Nephron progenitor cell (in vitro differentiated cells): ENCODE data around the gene FARSA.
"Not testable (repeated sequence)": the region's sequence is repeated elsewhere in the genome, so short reads cannot be mapped to it uniquely, and the experiment has no call there.

Source experiments
- DNase-seq: peaks from one replicate; pipeline ENCODE4 v3.0.0; 2021
- H3K27ac Mint-ChIP-seq: 2 replicates; pipeline ENCODE4 v1.8.0; 2021; ENCODE audit warnings: mild to moderate bottlenecking, moderate library complexity, mixed read lengths
- H3K27me3 Mint-ChIP-seq: 2 replicates; pipeline ENCODE4 v1.8.0; 2021; ENCODE audit warnings: mild to moderate bottlenecking, low read depth, mixed read lengths; ENCODE audit not compliant: poor library complexity
- H3K36me3 Mint-ChIP-seq: 2 replicates; pipeline ENCODE4 v1.8.0; 2021; ENCODE audit warnings: low read depth, mixed read lengths
- H3K4me1 Mint-ChIP-seq: 2 replicates; pipeline ENCODE4 v1.8.0; 2021; ENCODE audit warnings: mixed read lengths
- H3K4me3 Mint-ChIP-seq: 2 replicates; pipeline ENCODE4 v1.8.0; 2021; ENCODE audit warnings: mild to moderate bottlenecking, moderate library complexity, mixed read lengths
- H3K9me3 Mint-ChIP-seq: 2 replicates; pipeline ENCODE4 v1.8.0; 2021; ENCODE audit warnings: mild to moderate bottlenecking, moderate library complexity, mixed read lengths
- TF ChIP-seq, protein P1 (sequence below): fragments of 200-600 bp; sonication (generic); IDR thresholded peaks from 2 replicates; pipeline ENCODE4 v1.5.0; 2021; ENCODE audit warnings: antibody characterized with exemption

The FARSA gene

DNA sequence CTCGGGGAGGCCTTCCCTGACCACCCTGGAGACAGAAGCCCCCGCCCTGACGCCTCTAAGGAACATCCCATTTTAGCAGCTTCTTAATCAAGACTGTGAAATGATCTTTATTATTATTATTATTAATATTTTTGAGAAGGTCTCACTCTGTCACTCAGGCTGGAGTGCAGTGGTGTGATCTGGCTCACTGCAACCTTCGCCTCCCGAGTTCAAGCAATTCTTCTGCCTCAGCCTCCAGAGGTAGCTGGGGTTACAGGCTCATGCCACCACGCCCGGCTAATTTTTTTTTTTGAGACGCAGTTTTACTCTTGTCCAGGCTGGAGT lies 32.3 kb upstream of the FARSA start:
- H3K27me3 Mint-ChIP-seq, result peaks cover 22% of the 10 kb centered on the region
- H3K9me3 Mint-ChIP-seq, result peaks cover 11% of the 10 kb centered on the region
- no peak overlapping the region for H3K27ac Mint-ChIP-seq
- no peaks in the 10 kb centered on the region for H3K36me3 Mint-ChIP-seq
- peak overlapping the region; percentile 71 for H3K4me3 Mint-ChIP-seq
- TF ChIP-seq, protein P1, sequence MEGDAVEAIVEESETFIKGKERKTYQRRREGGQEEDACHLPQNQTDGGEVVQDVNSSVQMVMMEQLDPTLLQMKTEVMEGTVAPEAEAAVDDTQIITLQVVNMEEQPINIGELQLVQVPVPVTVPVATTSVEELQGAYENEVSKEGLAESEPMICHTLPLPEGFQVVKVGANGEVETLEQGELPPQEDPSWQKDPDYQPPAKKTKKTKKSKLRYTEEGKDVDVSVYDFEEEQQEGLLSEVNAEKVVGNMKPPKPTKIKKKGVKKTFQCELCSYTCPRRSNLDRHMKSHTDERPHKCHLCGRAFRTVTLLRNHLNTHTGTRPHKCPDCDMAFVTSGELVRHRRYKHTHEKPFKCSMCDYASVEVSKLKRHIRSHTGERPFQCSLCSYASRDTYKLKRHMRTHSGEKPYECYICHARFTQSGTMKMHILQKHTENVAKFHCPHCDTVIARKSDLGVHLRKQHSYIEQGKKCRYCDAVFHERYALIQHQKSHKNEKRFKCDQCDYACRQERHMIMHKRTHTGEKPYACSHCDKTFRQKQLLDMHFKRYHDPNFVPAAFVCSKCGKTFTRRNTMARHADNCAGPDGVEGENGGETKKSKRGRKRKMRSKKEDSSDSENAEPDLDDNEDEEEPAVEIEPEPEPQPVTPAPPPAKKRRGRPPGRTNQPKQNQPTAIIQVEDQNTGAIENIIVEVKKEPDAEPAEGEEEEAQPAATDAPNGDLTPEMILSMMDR, result no peak
- no peak for DNase-seq
- H3K4me1 Mint-ChIP-seq, result peaks cover 12% of the 10 kb centered on the region

DNA sequence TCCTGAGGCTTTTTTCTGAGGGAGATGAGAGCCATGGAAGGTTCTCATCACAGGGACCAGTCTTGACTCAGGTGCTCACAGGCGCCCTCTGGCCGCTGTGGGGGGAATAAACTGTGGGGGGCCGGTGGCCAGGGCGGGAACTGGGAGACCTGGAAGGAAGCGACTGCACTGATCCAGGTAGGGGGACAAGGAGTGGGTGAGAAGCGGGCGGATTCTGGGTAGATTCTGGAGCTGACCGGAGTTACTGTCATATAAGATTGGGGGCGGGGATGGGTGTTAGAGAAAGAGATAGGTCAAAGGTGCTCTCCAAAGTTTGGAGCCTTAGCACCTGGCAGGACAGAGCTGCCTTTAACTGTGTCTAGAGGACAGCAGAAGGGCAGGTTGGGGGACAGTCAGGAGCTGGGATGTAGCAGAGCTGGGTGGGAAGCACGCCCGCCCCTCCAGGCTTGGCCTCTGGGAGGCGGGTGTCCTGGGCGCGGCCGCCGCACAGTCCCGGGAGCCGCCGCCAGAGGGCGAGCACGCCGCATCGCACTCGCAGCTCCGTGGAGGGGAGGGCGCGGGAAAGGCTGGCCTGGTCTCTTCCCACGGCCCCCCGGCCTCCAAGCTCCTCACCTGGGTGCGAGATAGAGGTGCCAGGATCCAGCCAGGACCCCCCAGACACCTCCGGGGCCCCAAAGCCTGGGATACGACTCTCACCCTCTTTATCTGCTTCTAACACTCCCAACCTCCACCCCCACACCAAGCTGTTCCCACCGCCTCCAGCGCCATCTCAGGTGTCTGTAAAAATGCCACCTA lies 31.7 kb upstream of the FARSA start:
- Mint-ChIP-seq H3K27me3 (peaks cover 23% of the 10 kb centered on the region), H3K4me3 (peak overlapping the region; percentile 80), H3K4me1 (peaks cover 10% of the 10 kb centered on the region), H3K9me3 (peaks cover 13% of the 10 kb centered on the region), H3K27ac (no peak overlapping the region), H3K36me3 (no peaks in the 10 kb centered on the region)
- DNase-seq, result peak; percentile 92
- TF ChIP-seq, protein P1, result peak; percentile 84

DNA sequence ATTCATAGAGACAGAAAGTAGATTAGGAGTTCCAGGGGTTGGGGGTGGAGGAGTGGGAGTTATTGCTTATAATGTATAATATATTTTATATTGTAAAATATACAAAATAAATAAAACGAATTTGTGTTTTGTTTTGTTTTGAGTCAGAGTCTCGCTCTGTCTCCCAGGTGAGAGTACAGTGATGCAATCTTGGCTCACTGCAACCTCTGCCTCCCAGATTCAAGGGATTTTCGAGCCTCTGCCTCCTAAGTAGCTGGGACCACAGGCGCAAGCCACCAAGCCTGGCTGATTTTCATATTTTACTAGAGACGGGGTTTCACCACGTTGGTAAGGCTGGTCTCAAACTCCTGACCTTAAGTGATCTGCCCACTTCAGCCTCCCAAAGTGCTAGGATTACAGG lies 26.0 kb upstream of the FARSA start:
- peaks cover 23% of the 10 kb centered on the region for H3K4me1 Mint-ChIP-seq
- no peak overlapping the region for H3K4me3 Mint-ChIP-seq
- peaks cover 11% of the 10 kb centered on the region for H3K36me3 Mint-ChIP-seq
- H3K27ac Mint-ChIP-seq, result no peak overlapping the region
- H3K9me3 Mint-ChIP-seq, result peaks cover 16% of the 10 kb centered on the region
- peaks cover 18% of the 10 kb centered on the region for H3K27me3 Mint-ChIP-seq
- no peak for DNase-seq
- TF ChIP-seq, protein P1, result no peak

DNA sequence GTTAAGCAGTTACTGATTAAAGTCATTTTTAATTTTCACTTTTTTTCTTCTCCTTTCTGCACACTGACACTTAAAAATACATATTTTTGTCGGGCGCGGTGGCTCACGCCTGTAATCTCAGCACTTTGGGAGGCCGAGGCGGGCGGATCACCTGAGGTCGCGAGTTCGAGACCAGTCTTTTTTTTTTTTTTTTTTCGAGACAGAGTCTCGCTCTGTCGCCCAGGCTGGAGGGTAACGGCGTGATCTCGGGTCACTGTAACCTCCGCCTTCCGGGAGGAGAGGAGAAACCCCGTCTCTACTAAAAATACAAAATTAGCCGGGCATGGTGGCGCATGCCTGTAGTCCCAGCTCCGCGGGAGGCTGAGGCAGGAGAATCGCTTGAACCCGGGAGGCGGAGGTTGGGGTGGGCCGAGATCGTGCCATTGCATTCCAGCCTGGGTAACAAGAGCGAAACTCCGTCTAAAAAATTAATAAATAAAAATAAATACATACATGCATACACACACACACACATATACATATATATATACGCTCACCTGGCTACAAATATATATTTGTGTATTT lies 24.0 kb upstream of the FARSA start:
- H3K4me1 Mint-ChIP-seq, result peaks cover 27% of the 10 kb centered on the region
- not testable (repeated sequence) for H3K27me3 Mint-ChIP-seq, DNase-seq, H3K27ac Mint-ChIP-seq
- peaks cover 11% of the 10 kb centered on the region for H3K36me3 Mint-ChIP-seq
- H3K9me3 Mint-ChIP-seq, result peaks cover 13% of the 10 kb centered on the region
- peak overlapping the region; percentile 83 for H3K4me3 Mint-ChIP-seq

DNA sequence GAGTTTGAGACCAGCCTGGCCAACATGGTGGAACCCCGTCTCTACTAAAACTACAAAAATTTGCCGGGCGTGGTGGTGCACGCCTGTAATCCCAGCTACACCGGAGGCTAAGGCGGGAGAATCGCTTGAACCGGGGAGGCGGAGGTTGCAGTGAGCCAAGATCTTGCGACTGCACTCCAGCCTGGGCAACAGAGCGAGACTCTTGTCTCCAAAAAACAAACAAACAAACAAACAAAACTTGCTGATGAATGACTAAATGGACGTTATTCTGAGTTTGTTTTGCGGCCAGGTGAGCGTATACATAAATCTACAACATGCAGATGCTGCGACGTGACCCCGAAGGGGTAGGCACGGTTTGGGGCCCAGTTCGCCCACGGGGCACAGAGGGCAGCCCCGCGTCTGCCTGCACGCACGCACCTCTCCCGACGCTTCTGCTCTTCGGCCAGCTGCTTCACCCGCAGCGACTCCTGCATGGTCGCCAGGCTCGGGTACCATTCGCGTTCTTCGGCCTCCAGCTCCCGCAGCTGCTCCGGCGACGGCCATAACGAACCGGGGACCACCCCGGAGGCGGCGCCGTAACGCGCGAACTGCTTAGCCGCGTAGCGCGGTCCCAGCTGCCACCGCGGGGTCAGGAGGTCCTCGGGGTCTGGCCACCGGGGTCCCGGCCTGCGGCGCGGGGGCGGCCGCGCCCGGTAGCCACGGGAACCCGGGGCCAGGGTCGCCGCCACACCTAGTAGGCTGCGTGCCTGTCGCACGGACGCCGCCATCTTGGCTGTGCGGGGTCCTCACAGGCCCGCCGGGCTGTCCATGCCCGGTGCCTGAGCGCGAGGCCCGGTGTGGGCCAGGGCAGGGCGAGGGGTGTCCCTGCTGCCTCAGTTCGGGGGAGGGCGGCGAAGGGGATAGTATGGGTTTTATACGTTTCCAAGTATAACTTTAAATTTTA lies 23.2 kb upstream of the FARSA start, which contains the start of gene GADD45GIP1:
GADD45GIP1 (minus strand) TSS at position 778 of the 943 bp plus-strand sequence; CDS start at position 767, 11 bp downstream.
- peaks cover 14% of the 10 kb centered on the region for H3K36me3 Mint-ChIP-seq
- H3K4me1 Mint-ChIP-seq, result peaks cover 27% of the 10 kb centered on the region
- H3K27me3 Mint-ChIP-seq, result peaks cover 7% of the 10 kb centered on the region
- DNase-seq, result peak; percentile 76
- TF ChIP-seq, protein P1, result no peak
- H3K27ac Mint-ChIP-seq, result peak within 1 kb of the TSS; percentile 97
- peaks cover 8% of the 10 kb centered on the region for H3K9me3 Mint-ChIP-seq
- H3K4me3 Mint-ChIP-seq, result peak within 1 kb of the TSS; percentile 88

DNA sequence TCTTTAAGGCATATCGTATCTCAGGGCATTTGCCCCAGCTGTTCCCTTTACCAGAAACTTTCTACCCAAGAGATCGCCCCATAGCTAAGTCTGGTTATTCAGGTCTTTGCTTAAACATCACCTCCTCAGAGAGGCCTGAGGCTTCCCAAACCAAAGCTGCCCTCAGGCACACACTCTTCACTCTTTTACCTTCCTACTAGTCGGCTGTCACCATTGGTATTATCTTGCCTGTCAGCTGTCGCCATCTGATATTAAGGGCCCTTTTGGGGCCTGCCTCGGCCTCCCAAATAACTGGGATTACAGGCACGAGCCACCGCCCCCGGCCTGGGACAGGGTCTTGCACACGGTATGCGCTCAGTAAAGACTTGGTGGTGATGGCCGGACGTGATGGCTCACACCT lies 22.5 kb upstream of the FARSA start:
- H3K9me3 Mint-ChIP-seq, result peaks cover 8% of the 10 kb centered on the region
- TF ChIP-seq, protein P1, result no peak
- no peak for DNase-seq
- H3K36me3 Mint-ChIP-seq, result peaks cover 21% of the 10 kb centered on the region
- H3K27ac Mint-ChIP-seq, result peak overlapping the region; percentile 97
- peak overlapping the region; percentile 88 for H3K4me3 Mint-ChIP-seq
- H3K27me3 Mint-ChIP-seq, result peaks cover 7% of the 10 kb centered on the region
- peaks cover 27% of the 10 kb centered on the region for H3K4me1 Mint-ChIP-seq

DNA sequence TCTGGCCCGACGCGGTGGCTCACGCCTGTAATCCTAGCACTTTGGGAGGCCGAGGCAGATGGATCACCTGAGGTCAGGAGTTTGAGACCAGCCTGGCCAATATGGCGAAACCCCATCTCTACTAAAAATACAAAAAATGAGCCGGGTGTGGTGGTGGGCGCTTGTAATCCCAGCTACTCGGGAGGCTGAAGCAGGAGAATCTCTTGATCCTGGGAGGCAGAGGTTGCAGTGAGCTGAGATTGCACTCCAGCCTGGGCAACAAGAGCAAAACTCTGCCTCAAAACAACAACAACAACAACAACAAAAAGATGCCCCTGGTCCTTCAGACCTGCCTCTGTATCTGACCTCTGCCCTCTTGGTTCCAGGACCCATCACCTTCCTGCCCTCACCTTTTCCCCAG lies 22.1 kb upstream of the FARSA start:
- not testable (repeated sequence) for H3K27me3 Mint-ChIP-seq
- Mint-ChIP-seq H3K4me3 (peak overlapping the region; percentile 88), H3K27ac (peak overlapping the region; percentile 97)

More for the DNA sequence above, 22.1 kb upstream of the FARSA start:
- Mint-ChIP-seq H3K4me1 (peaks cover 29% of the 10 kb centered on the region), H3K36me3 (peaks cover 25% of the 10 kb centered on the region)
- H3K9me3 Mint-ChIP-seq, DNase-seq: not testable (repeated sequence)
